HG03521 (cell line): ENCODE results near the gene PLAA.

ENCODE experiments used
- ATAC-seq: cut with Tn5 transposase; IDR thresholded peaks from one replicate; pipeline ENCODE4 v1.9.1; 2021; ENCODE audit warnings: mild to moderate bottlenecking, moderate library complexity; ENCODE audit not compliant: unreplicated experiment

PLAA gene

DNA sequence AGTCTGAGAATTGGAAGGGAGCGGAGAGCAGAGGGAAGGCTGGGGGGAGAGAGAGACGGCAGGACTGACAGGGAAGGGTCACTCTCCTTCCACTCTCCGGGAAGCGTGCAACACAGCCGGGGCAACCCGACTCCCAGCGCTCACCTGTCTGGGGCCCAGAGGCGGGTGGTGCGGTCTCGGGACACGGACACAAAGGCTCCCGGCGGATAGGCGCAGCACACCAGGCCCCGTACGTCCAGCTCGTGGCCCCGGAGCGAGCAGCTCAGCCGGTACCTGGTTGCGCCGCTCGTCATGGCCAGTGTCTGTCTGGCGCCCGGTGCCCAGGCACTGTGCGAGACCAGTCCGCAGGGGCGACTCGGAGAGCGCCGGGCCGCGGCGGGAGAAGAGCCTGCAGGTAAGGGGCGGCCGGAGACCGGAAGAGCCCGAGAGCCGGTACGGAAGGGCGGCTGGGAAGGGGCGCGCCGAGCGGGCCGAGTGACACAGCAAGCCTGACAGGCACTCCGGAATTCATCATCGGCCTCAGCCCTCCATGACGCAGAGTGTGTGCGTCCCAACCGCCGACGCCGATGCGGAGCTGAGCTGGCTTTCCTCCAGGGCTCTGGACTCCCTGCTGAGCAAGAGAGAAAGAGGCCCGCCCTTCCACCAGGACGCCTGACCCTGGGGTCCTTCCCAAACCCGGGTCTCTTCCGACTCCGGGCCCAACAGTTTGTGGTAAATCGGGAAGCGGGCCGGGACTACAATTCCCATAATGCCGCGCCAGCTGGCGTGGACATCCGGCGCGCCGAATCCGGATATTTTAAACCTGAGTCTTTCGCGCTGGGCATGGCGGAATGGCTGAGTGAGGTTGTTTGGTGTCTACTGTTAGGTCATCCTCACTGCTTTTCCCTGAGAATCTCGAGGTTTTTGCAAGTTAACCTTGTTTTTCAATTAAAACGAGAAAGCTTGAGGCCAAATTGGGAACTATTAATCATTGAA, at the start of gene PLAA:
TSS of gene PLAA (minus strand) at position 490 of the 975 bp plus-strand sequence. CDS start at position 293, 197 bp downstream.
- ATAC-seq = peak; percentile 98

DNA sequence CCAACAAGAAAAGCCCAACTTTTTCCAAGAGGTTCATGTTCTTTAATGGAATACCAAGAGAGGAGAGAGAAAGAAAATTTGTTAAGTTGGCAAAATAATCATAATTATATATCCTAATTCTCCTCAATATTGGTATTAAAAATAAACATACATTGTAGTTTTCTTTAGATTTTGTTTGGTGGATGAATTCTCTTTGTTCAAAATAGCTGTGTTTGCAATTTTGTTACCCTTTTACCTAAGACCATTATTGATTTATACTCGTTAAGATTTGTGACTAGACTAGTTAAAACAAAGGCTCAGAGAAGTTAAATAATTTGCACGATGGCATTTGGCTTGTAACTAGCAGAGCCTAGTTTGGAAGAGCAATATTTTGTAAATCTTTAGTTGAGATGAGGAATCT, 48.8 kb upstream of the PLAA start:
- ATAC-seq = no peak

DNA sequence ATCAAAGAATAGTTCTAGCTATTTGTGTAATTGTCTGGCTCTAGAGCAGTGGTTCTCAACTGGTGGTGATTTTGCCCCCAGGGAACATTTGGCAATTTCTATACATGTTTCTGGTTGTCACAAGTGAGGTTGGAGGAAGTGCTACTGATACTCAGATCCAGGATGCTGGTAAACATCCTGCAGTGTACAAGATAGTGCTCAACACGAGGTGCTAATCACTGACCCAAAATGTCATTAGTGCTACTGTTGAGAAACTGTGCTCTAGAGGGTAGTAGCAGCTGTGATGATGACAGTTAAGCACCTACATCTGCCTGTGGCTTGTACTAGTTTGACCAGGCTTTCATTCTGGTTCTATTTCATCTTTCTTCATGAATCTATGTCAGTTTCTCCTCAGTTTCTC, 36.3 kb upstream of the PLAA start:
- no peak for ATAC-seq

DNA sequence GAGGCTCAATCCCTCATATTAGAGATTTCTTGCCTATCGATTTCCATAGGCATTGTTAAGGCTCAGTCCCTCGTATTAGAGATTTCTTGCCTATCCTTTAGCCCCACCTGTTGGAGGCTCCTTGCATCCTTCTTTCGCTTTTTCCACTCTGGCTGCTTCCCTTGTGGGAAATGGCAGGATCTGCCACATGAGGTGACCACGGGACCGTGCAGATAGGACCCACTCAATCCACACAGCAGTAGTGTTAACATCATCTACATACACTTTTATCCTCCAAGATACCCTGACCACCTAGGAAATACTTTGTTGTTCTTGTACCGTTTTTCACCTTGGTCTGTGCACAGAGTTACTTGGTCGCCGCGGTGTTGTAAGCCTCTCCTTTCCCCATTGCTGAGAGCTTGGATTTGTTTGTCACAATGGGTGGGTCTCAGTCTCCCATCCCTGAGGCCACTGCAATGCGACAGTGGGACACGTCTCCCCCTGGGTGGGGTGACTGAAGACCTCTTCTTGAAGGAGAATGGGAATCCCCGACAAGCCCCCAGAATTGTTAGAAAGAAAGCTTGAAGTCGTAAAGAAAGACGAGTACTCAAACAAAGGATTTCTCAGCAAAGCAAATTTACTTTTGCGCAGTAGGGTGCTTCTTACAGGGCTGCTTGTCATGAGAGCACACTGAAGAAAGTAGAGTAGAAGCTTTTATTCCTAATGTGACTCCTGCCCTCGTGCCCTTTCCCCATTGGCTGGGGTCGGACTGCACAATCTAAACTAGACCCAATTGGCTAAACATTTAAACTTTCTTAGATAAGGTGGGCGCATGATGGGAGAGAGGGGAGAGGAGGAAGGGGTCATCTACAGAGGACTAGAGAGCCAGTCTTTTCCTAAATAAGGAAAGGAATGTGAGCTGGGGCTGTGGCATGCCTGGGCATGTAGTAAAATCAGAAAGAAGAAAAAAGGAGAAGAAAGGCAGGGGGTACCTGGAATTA, 29.0 kb upstream of the PLAA start:
- ATAC-seq = no peak

DNA sequence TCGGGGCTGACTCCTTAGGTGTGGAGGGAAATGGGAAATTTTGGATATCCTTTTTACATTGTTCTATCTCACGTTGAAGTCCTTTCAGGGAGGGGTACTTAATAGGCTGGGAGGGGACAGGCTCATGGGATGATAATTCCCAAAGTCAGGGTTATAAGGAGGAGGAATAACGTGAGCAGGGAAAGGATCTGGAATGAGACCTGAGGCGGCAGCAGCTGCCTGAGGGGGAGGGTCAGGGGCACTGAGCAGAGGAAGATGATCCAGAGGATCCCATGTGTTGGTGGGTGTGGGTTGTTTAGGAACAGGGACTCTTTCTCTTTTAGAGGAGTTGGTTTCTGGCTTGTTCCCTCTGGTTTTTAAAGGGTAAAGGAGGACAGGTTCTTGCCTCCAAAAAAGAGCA, 27.9 kb upstream of the PLAA start:
- no peak for ATAC-seq

DNA sequence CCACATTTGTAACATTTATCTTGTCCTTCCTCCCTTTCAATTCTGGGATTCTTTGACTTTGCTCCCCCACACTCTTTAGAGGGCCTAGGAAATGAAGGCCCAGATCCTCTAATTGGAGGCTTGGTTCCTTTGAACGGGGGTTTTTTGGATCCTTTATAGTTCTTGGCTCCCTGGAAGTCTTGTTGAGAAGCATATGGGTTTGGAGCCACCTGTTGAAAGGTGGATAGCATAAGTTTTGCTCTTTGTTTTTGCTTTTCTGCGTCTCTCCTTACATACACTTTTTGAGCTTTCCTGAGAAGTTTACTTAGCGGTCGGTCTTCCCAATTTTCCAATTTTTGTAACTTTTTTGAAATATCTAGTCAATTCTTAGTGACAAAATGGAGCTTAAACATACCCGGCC, 26.9 kb upstream of the PLAA start:
- ATAC-seq = no peak

DNA sequence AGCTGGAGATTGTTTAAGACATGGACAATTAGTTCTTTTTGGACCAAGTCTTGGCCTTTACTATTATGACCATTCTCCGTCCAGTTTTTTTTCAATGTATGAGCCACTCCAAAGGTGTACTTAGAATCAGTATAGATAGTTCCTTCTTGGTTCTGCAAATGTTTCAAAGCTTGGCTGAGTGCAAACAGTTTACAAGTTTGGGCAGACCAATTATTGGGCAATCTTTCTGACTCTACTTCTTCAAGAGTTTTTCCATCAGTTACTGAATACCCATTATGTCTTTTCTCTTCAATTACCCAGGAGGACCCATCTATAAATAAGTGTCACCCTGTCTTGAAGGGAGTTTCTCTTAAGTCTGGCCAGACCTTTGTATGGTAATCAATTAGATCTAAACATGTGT, 24.7 kb upstream of the PLAA start:
- no peak for ATAC-seq

DNA sequence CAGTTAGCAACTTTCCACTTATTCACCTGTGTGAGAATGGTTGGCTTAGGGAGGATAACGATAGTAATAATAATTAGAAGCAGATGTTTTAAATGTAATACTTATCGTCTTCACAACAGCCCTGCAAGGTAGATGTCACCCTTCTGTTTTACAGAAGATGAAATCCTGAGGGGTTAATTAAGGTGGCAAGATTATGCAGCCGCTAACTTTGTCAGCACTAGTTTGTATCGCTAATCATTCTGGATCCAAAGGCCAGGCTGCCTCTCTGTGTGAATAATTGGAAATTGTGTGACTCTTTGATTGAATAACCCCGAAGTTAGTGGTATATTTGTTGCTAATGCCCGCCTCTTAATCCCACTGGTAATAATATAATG, 9.8 kb upstream of the PLAA start:
- no peak for ATAC-seq

DNA sequence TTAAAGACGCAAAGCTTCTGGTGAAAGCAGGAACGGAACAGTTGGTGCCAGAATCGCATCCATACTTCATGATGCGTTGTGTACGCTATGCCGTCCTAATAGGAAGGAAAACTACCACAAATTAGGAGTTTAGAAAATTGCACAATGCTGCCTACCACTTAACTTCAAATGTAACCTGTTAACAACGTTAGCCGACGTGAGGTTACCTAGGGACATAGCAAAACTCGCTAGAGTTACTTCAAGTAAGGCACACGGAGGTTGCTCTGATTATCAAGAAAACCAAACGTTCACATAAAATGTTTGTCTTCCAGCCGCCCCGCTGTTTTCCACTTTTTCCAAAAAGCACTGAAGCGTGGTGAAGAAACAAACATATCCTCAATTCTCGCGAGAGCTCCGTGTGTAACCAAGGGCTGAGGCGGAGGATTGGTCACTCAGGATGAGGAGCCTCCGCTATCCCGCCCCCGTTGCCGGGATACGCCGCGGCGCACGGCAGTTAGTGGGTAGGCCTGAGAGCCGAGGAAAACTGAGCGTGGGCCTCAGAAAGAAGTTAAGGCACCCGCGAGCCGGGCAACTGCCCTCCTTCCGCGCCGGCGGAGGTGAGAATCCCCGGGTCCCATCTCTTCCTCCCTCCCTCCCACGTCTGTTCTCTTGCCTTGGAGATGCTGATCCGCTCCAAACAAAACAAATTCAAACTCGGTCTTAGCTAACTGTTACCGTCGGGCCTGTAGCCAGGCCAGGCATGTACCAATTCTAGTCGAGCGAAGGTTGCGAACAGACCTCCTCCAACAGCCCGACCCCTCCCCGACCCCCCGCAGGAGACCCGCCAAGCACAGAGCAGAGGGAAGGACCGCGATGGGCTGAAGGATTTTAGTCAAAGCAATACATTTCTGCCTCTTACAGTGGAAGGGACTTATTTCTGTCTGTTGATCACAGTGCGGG, 9.1 kb upstream of the PLAA start, which contains the start of gene IFT74:
TSS of gene IFT74 (plus strand) at position 492 of the 939 bp plus-strand sequence. CDS start 5,556 bp downstream, outside the sequence.
- ATAC-seq = peak; percentile 99

DNA sequence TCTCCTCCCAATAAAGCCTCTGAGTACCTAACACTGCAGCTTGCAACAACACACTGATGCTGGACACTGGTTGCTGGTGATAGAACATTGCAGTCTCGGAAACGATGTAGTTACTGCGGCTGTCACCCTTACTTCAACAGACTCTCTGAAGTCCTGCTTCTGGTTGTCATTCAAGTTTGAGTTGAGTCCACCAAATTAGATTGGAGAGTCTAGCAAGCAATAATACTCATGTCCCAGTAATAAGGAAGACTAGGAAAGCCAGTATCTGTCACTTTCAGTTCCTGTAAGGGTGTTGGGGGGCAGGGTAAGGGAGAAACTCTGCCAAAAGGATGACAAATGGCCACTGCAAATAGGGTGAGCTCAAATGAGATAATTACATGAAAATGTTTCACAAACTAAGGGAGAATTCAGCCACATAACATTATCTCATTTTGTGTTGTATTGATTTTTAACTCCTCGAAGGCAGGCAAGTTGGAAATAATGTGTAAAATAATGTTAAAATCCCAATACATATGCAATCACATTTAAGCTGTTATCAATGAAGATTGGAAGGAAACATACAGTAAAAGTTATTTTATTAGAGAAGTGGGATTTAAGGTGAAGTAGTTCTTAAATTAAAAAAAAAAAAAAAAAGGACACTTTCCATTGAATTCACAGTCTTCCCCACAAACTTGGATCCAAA, 8.3 kb upstream of the PLAA start:
- ATAC-seq = no peak

DNA sequence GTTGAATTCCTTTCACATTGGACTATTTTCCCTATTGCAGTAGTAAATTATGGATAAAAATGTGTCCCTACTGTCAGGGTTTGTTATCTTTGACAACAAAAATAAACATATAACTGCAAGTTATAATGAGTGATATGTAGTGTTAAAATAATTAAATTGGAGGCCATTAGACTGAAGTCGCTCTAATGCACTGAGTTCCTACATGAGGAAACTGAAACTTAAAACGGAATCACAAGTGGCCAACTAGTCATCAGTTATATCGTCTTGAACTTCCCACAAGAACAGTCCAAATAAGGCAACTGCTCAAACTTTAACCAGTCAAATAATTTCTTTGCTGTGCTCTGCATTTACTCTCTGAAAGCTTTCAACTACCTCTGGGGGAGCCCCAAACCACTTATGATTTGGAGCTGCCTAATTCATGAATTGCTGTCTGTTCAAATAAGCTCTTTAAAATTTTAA, 7.0 kb upstream of the PLAA start:
- no peak for ATAC-seq

DNA sequence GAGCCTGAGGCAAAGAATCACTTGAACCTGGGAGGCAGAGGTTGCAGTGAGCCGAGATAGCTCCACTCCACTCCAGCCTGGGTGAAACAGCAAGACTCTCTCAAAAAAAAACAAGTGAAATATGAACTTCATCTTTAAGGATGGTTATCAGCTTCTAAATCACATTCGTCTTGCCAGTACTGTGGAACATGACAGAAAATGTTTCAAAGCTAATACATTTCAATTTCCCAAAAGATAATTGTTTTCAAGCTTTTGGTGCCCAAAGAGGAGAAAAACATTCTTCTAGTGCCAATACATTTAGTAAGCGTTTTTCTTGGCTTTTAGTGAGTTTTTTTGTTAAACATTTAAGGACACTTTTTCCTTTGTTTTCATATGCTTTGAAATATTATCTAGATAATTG, 4.8 kb upstream of the PLAA start:
- ATAC-seq = no peak

DNA sequence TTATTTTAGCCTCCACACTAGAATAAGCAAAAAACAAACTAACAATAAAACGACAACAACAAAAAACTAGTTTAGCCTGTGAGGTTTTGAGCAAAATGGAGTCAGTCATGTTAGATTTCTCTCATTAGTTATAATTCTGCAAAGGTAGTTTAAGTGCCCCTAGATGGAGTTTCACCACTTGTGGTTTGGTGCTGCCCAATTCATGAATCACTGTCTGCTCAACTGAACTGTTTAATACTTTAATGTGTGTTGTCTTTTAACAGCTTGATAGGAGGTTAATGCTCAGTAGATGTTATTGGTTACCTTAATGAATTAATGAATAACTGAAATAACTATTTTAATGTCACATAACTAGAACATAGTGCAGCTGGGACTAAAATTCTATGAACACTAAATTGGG, 3.5 kb upstream of the PLAA start:
- no peak for ATAC-seq

DNA sequence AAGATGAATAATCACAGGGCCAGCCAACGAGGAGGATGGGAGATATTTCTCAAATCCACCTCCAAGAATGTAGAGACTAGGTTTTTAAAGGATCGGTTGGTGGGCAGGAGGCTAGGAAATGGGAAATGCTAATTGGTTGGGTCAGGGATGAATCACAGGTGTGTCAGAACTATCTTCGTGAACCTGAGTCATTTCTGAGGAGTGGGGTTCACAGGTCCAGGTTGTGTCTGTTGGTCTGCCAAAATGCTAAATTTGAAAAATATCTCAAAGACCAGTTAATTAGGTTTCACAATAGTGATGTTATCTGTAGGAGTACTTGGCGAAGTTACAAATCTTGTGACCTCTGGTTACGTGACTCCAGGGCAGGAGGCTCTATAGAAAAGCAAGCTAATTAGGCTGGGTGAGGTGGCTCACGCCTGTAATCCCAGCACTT, 2.6 kb upstream of the PLAA start:
- no peak for ATAC-seq

DNA sequence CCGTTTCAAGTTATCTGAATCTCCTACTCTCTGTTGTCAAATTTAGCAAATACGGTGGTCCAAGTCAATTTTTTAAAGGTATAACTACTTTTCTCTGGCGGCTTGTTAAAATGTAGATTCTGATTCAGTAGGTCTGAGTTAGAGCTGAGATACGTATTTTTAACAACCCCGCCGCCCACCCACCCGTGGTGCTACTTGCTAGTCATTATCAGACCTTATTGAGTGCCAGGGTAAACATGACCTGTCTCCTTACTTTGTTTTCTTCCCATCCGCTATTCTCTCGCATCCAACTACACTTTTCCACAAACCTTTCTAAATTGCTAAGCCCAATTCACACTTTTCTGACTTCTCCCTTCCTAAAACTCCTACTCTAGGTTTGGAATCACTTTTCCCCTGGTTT, 694 bp upstream of the PLAA start:
- ATAC-seq = no peak

DNA sequence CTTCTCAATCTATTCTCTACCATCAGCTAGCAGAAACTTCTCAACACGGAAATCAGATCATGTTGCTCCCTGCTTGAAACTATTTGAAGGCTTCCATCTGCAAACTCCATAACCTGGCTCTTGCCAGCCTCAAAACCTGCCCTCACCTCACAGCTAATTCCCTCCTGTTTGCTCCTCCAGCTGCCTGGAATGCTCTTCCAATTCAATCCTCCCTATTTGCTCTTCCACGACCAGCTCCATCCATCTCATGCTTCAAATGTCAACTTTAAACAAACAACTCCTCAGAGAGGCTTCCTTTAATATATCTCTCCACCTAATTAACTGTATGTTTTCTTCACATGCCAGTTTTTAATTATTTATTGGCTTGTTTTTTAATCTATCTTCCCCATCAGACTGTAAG, 1.5 kb downstream of the PLAA start:
- ATAC-seq = no peak

DNA sequence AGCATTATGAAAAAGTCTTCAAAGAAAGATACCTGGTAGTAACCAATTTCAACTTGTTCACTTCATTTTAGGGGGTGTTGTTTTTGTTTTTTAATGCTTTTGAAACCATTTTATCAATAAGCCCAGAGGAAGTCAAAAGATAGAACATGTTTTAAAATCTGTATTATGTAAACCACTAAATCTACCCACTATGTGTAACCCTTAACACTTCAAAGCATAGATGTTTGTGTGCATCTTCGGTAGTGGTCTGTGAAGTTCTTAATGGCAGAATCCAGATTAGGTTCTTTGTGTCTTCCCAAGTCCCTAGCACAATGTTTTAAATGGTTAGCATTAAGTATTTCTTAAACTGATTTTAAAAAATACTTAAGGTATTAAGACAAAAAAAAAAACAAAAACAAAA, 6.3 kb downstream of the PLAA start:
- no peak for ATAC-seq

DNA sequence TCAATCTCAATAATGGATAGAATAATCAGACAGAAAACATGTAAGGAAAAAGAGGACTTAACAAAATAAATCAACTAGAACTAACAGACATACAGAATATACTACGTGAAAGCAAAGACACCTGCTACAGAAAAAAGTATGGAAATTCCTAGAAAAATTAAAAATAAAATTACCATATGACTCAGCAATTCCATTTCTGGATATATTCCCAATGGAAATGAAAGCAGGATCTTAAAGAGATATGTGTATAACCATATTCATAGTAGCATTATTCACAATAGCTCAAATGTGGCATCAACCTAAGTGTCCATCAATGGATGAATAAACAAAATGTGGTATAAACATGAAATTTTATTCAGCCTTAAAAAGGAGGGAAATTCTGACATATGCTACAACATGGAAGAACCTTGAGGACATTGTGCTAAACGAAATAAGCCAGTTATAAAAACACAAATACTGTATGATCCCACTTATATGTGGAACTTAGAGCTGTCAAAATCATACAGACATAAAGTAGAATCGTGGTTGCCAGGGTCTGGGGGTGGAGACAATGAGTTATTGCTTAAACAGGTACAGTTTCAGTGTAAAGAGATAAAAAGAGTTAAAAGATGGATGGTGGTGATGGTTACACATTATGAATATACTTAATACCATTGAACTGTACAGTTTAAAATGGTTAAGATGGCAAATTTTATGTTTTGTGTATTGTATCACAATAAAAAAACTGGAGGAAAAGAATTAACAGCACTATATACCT, 6.9 kb downstream of the PLAA start:
- ATAC-seq = no peak

DNA sequence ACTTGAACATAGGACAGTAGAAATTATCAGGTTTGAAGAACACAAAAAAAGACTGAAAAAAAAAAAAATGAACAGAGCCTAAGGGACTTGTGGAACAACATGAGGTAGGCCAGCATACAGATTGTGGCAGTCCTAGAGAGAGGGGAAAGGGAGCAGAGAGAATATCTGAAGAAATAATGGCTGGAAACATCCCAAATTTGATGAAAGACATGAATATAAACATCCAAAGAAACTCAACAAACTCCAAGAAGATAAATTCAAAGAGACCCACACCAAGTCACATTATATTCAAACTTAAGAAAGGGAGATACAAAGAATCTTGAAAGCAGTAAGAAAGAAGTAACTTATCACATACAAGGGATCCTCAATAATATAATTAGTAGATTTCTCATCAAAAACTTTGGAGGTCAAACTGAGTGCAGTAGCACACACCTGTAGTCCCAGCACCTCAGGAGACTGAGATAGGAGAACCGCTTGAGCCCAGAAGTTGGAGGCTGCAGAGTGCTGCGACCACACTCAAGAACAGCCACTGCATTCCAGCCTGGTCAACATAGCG, 9.1 kb downstream of the PLAA start:
- ATAC-seq = no peak
